Measurements from ENCODE around the gene EFNA5. TPM values are rescaled to one million over a fixed set of nuclear protein-coding genes. Genes with fewer than 3 reads are reported as not detected.

EFNA5 gene
- total RNA-seq, 3 donors from 2014 or later (not counting 1 experiment from before 2014, with no cell fraction given) = 2.2 to 8.1 (median 4.3) TPM

GRCh38 chr5:107698286-107698685 lies 27.5 kb upstream of the EFNA5 start:
- no peak overlapping the region for H3K4me3 ChIP-seq (ENCODE audit: low read length)
- 96% methylated on average over 2 of the region's 2 CpGs for WGBS (ENCODE audit: insufficient coverage)
- Mint-ChIP-seq H3K27me3 (ENCODE audit: low read depth in 2 of 2) (peaks cover 23 to 35% of the 10 kb centered on the region in 2 donors), H3K9me3 (no peaks in the 10 kb centered on the region), H3K27ac (no peak overlapping the region), H3K36me3 (no peaks in the 10 kb centered on the region), H3K4me1 (no peaks in the 10 kb centered on the region), H3K4me3 (no peak overlapping the region)
- no peak for ATAC-seq
- no peaks in the 10 kb centered on the region for H3K9me3 ChIP-seq (ENCODE audit: control insufficient read depth, insufficient read depth, low read length)
- intact Hi-C loops (cut with micrococcal nuclease) = no loop called here
- H3K27me3 ChIP-seq (ENCODE audit: control insufficient read depth, insufficient read depth, low read length) = no peaks in the 10 kb centered on the region
- H3K27ac ChIP-seq (ENCODE audit: low read length) = no peak overlapping the region
- DNase-seq = no peak
- H3K36me3 ChIP-seq (ENCODE audit: control insufficient read depth, insufficient read depth, low read length) = no peaks in the 10 kb centered on the region
- no peaks in the 10 kb centered on the region for H3K4me1 ChIP-seq (ENCODE audit: control insufficient read depth, insufficient read depth, low read length)
- TF ChIP-seq CTCF (IDR thresholded peaks at IDR 0.05) = no peak

DNA sequence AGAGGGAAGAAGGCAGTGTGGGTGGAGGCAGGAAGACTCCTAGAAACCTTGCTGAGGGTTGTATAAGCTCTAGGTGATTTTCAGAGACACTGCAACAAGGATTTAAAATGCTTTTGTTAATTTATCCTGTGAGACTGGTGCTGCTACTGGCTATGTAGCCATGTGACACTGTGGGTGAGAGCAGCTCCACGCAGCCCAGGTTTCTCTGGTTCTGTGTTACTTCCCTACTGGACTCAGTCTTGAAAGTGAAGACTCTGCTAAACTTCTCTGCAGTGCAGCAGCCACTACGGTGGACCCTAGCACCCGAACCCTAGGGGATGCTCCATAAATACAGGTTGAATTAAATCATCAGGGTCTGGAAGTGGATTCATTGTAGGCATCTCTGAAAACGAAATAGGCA lies 25.8 kb upstream of the EFNA5 start:
- 80% methylated on average over 4 of the region's 4 CpGs for WGBS (ENCODE audit: insufficient coverage)
- intact Hi-C loops (cut with micrococcal nuclease) = no loop called here
- no peaks in the 10 kb centered on the region for H3K9me3 Mint-ChIP-seq
- peaks cover 17 to 31% of the 10 kb centered on the region in 2 donors for H3K27me3 Mint-ChIP-seq (ENCODE audit: low read depth in 2 of 2)
- Histone ChIP-seq H3K27me3 (ENCODE audit: control insufficient read depth, insufficient read depth, low read length) (no peaks in the 10 kb centered on the region), H3K27ac (ENCODE audit: low read length) (no peak overlapping the region), H3K36me3 (ENCODE audit: control insufficient read depth, insufficient read depth, low read length) (no peaks in the 10 kb centered on the region), H3K4me3 (ENCODE audit: low read length) (no peak overlapping the region), H3K4me1 (ENCODE audit: control insufficient read depth, insufficient read depth, low read length) (no peaks in the 10 kb centered on the region), H3K9me3 (ENCODE audit: control insufficient read depth, insufficient read depth, low read length) (no peaks in the 10 kb centered on the region)
- no peak overlapping the region for H3K27ac Mint-ChIP-seq
- H3K4me1 Mint-ChIP-seq = no peaks in the 10 kb centered on the region
- ATAC-seq (no peak), DNase-seq (no peak)
- H3K4me3 Mint-ChIP-seq = no peak overlapping the region
- H3K36me3 Mint-ChIP-seq = peaks cover 12% of the 10 kb centered on the region
- no peak for TF ChIP-seq CTCF (IDR thresholded peaks at IDR 0.05)

GRCh38 chr5:107696080-107696479 lies 25.3 kb upstream of the EFNA5 start:
- intact Hi-C loops (cut with micrococcal nuclease) = no loop called here
- no peak for ATAC-seq

More at GRCh38 chr5:107696080-107696479, 25.3 kb upstream of the EFNA5 start:
- Mint-ChIP-seq H3K36me3 (peaks cover 16% of the 10 kb centered on the region), H3K27me3 (ENCODE audit: low read depth in 2 of 2) (peaks cover 17 to 35% of the 10 kb centered on the region in 2 donors), H3K9me3 (no peaks in the 10 kb centered on the region), H3K4me1 (no peaks in the 10 kb centered on the region), H3K27ac (no peak overlapping the region), H3K4me3 (no peak overlapping the region)
- WGBS (ENCODE audit: insufficient coverage) = 81% methylated on average over 3 of the region's 4 CpGs
- no peak for TF ChIP-seq CTCF (IDR thresholded peaks at IDR 0.05)
- H3K9me3 ChIP-seq (ENCODE audit: control insufficient read depth, insufficient read depth, low read length) = no peaks in the 10 kb centered on the region
- DNase-seq = no peak
- no peaks in the 10 kb centered on the region for H3K4me1 ChIP-seq (ENCODE audit: control insufficient read depth, insufficient read depth, low read length)
- H3K27ac ChIP-seq (ENCODE audit: low read length) = no peak overlapping the region
- no peaks in the 10 kb centered on the region for H3K27me3 ChIP-seq (ENCODE audit: control insufficient read depth, insufficient read depth, low read length)
- H3K4me3 ChIP-seq (ENCODE audit: low read length) = no peak overlapping the region
- H3K36me3 ChIP-seq (ENCODE audit: control insufficient read depth, insufficient read depth, low read length) = no peaks in the 10 kb centered on the region

Data from natural killer cell (primary cell).